K562 (cell line): ENCODE measurements around the gene CDHR1. TPM values are rescaled to one million over a fixed set of nuclear protein-coding genes. Genes with fewer than 3 reads are reported as not detected.

Experiments
- CUX1 ChIP-seq: fragments of 200-800 bp; sonication (Bioruptor generic); IDR thresholded peaks from 2 replicates; pipeline ENCODE4 v1.6.1; 2016; ENCODE audit warnings: missing genetic modification characterization, missing compliant biosample characterization
- MNT ChIP-seq, 2 experiments: fragments of 450-650 bp; conservative IDR thresholded peaks; 2 replicates each; pipeline ENCODE4 v1.6.1; 2017; ENCODE audit warnings: mild to moderate bottlenecking in 2 of 2, moderate library complexity in 2 of 2
- RAD21 ChIP-seq, 2 experiments: fragments of 250-450 bp in 1 of 2; fragments of 450-650 bp in 1 of 2; sonication (Bioruptor Pico) in 1 of 2; formaldehyde crosslinking in 1 of 2; IDR thresholded peaks in 1 of 2; conservative IDR thresholded peaks in 1 of 2; 2 replicates each; pipeline versions ENCODE4 v1.4.0 to v1.8.0; 2020 to 2022; ENCODE audit warnings: mild to moderate bottlenecking in 2 of 2, moderate library complexity in 1 of 2
- TAF1 ChIP-seq: IDR thresholded peaks from 2 replicates; pipeline ENCODE4 v1.6.1; 2011; ENCODE audit warnings: mild to moderate bottlenecking, low read length, moderate library complexity; ENCODE audit not compliant: insufficient read depth, control insufficient read depth, severe bottlenecking; ENCODE audit errors: extremely low read depth
- ZBTB1 ChIP-seq: sonication (generic); formaldehyde crosslinking; IDR thresholded peaks from 2 replicates; pipeline ENCODE4 v1.8.1; 2023; ENCODE audit warnings: missing genetic modification reagents, low read depth, mild to moderate bottlenecking, borderline replicate concordance
- ZNF134 ChIP-seq: fragments of 250-450 bp; sonication (Bioruptor Pico); conservative IDR thresholded peaks from 2 replicates; pipeline ENCODE4 v1.4.0; 2020
- polyA plus RNA-seq, 8 experiments: library from polyadenylated mRNA; depleted of rRNA in 4 of 8; stranded (reverse) in 5 of 8; unstranded in 3 of 8; fragments of >200 nt; fragmentation: Nextera tagmentation in 2 of 8; fragmentation: Illumina TruSeq in 1 of 8; extraction: Ambion mirVana in 2 of 8; extraction: Trizol in 1 of 8; gene quantifications; 2 replicates each; pipeline versions ENCODE4 v1.2.1 to v1.2.3, GENCODE V29; 2011 to 2014; ENCODE audit warnings: inconsistent platforms in 1 of 8, missing spikeins in 1 of 8
- total RNA-seq, 7 experiments: library from RNA; depleted of rRNA in 6 of 7; stranded (reverse); fragments of >200 nt in 6 of 7; fragmentation: Illumina TruSeq in 2 of 7; extraction: Trizol in 2 of 7; gene quantifications; 2 replicates each; pipeline versions ENCODE4 v1.2.1 to v1.2.3, GENCODE V29; 2011 to 2021; ENCODE audit warnings: low replicate concordance in 1 of 7
- TF ChIP-seq, protein P1 (sequence below): fragments of 450-650 bp; IDR thresholded peaks from 2 replicates; pipeline ENCODE4 v1.6.1; 2016; ENCODE audit warnings: low read depth
- TF ChIP-seq, protein P2 (sequence below): fragments of 450-650 bp; formaldehyde crosslinking; IDR thresholded peaks from 2 replicates; pipeline ENCODE4 v1.4.0; 2022; ENCODE audit warnings: missing genetic modification characterization
- TF ChIP-seq, protein P3 (sequence below): IDR thresholded peaks from 3 replicates; pipeline ENCODE4 v1.6.1; 2011; ENCODE audit warnings: borderline replicate concordance, mild to moderate bottlenecking; ENCODE audit not compliant: insufficient read length, insufficient read depth

Gene CDHR1
- total and polyA plus RNA-seq, 9 of the 15 experiments (the other 6 are each of a cell fraction or from before 2014, with no cell fraction given), result 0.03 to 0.99 (median 0.20) TPM

DNA sequence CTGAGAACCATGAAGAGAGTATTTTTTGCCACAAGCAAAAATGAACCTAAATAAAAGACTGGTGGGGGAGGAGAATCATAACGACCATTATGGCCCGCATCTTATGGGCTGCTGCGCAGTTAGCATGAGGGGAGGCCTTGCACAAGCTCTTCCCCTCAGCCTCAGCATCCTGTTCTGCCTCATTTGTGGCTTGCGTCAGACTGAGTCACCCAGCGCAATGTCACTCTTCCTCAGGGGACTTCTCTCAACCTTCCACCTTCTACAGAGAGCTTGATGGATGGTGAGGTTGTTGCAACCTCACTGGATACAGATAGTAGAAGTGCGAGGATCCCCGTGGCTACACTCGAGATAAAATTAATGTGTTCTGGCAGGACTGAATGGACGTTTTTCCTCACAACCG is 37.6 kb upstream of the CDHR1 start (continued):
- no peak for TF ChIP-seq ZBTB1 (CRISPR knock-in tag)
- no peak for TF ChIP-seq TAF1
- TF ChIP-seq ZNF134, result no peak
- TF ChIP-seq RAD21 (CRISPR knock-in tag; conservative IDR thresholded peaks at IDR 0.05 in 1 of 2, IDR thresholded peaks at IDR 0.05 in 1 of 2), result no peak
- no peak for TF ChIP-seq MNT (conservative IDR thresholded peaks at IDR 0.05)
- TF ChIP-seq, protein P1, sequence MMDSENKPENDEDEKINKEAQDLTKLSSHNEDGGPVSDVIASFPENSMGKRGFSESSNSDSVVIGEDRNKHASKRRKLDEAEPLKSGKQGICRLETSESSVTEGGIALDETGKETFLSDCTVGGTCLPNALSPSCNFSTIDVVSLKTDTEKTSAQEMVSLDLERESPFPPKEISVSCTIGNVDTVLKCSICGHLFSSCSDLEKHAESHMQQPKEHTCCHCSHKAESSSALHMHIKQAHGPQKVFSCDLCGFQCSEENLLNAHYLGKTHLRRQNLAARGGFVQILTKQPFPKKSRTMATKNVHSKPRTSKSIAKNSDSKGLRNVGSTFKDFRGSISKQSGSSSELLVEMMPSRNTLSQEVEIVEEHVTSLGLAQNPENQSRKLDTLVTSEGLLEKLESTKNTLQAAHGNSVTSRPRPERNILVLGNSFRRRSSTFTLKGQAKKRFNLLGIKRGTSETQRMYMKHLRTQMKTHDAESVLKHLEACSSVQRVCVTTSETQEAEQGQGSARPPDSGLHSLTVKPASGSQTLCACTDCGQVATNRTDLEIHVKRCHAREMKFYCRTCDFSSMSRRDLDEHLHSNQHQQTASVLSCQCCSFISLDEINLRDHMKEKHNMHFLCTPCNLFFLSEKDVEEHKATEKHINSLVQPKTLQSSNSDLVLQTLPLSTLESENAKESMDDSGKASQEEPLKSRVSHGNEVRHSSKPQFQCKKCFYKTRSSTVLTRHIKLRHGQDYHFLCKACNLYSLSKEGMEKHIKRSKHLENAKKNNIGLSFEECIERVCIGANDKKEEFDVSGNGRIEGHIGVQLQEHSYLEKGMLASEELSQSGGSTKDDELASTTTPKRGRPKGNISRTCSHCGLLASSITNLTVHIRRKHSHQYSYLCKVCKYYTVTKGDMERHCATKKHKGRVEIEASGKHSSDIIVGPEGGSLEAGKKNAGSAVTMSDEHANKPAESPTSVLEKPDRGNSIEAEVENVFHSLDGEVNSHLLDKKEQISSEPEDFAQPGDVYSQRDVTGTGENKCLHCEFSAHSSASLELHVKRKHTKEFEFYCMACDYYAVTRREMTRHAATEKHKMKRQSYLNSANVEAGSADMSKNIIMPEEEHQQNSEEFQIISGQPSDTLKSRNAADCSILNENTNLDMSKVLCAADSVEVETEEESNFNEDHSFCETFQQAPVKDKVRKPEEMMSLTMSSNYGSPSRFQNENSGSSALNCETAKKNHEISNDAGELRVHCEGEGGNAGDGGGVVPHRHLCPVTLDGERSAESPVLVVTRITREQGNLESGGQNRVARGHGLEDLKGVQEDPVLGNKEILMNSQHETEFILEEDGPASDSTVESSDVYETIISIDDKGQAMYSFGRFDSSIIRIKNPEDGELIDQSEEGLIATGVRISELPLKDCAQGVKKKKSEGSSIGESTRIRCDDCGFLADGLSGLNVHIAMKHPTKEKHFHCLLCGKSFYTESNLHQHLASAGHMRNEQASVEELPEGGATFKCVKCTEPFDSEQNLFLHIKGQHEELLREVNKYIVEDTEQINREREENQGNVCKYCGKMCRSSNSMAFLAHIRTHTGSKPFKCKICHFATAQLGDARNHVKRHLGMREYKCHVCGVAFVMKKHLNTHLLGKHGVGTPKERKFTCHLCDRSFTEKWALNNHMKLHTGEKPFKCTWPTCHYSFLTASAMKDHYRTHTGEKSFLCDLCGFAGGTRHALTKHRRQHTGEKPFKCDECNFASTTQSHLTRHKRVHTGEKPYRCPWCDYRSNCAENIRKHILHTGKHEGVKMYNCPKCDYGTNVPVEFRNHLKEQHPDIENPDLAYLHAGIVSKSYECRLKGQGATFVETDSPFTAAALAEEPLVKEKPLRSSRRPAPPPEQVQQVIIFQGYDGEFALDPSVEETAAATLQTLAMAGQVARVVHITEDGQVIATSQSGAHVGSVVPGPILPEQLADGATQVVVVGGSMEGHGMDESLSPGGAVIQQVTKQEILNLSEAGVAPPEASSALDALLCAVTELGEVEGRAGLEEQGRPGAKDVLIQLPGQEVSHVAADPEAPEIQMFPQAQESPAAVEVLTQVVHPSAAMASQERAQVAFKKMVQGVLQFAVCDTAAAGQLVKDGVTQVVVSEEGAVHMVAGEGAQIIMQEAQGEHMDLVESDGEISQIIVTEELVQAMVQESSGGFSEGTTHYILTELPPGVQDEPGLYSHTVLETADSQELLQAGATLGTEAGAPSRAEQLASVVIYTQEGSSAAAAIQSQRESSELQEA, result no peak
- TF ChIP-seq, protein P2, sequence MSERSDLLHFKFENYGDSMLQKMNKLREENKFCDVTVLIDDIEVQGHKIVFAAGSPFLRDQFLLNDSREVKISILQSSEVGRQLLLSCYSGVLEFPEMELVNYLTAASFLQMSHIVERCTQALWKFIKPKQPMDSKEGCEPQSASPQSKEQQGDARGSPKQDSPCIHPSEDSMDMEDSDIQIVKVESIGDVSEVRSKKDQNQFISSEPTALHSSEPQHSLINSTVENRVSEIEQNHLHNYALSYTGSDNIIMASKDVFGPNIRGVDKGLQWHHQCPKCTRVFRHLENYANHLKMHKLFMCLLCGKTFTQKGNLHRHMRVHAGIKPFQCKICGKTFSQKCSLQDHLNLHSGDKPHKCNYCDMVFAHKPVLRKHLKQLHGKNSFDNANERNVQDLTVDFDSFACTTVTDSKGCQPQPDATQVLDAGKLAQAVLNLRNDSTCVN, result no peak
- no peak for TF ChIP-seq CUX1 (CRISPR knock-in tag)
- TF ChIP-seq, protein P3, sequence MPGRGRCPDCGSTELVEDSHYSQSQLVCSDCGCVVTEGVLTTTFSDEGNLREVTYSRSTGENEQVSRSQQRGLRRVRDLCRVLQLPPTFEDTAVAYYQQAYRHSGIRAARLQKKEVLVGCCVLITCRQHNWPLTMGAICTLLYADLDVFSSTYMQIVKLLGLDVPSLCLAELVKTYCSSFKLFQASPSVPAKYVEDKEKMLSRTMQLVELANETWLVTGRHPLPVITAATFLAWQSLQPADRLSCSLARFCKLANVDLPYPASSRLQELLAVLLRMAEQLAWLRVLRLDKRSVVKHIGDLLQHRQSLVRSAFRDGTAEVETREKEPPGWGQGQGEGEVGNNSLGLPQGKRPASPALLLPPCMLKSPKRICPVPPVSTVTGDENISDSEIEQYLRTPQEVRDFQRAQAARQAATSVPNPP, result no peak
